GM12878 (cell line): ENCODE measurements around the gene ADAMTS2. TPM values are rescaled to one million over a fixed set of nuclear protein-coding genes. Genes with fewer than 3 reads are reported as not detected.

ENCODE experiments used
- ATAC-seq: fragments of 200-7000 bp; cut with Tn5 transposase; 3 replicates; pipeline ENCODE4 v1.9.1; 2020; ENCODE audit warnings: mild to moderate bottlenecking, moderate library complexity
- BruUV-seq: library from RNA; stranded (reverse); fragments of 400-500 nt; replicated peaks from 2 replicates; lab custom pipeline; 2021; lab: Mats Ljungman, UMichigan
- CTCF ChIA-PET: fragments of 300-600 bp; sonication (Branson Sonifier 250); formaldehyde crosslinking; extraction: SDS; loops from one replicate; lab custom pipeline; 2021; ENCODE audit warnings: inconsistent platforms; lab: Yijun Ruan, JAX
- POLR2A ChIA-PET: fragments of 350-600 bp; formaldehyde crosslinking; extraction: SDS; loops from one replicate; lab custom pipeline; 2021; ENCODE audit warnings: inconsistent platforms; lab: Charles Lee
- RAD21 ChIA-PET: fragments of 300-600 bp; sonication (Branson Sonifier 250); formaldehyde crosslinking; loops from one replicate; lab custom pipeline; 2023; ENCODE audit warnings: antibody characterized with exemption; ENCODE audit not compliant: unreplicated experiment; lab: Charles Lee
- SMC1A ChIA-PET: fragments of 300-600 bp; sonication (Branson Sonifier 250); formaldehyde crosslinking; loops from one replicate; lab custom pipeline; 2023; ENCODE audit not compliant: unreplicated experiment, uncharacterized antibody; lab: Charles Lee
- DNase-seq: peaks from one replicate; pipeline ENCODE4 v3.0.0-alpha.2; 2011; ENCODE audit warnings: low read depth, low spot score
- FAIRE-seq: peaks from 3 replicates; lab custom pipeline; 2011; peaks lifted over from hg19 to GRCh38; lab: Jason Lieb, UNC
- H2AFZ ChIP-seq: 2 replicates; pipeline ENCODE4 v1.6.0; 2011; ENCODE audit warnings: low read depth, low read length, control low read depth; ENCODE audit not compliant: control insufficient read depth
- H3K27ac ChIP-seq: 2 replicates; pipeline ENCODE4 v1.5.1; 2011; ENCODE audit warnings: control low read depth; ENCODE audit not compliant: control insufficient read depth, insufficient read depth
- H3K27me3 ChIP-seq, 2 experiments: replicated peaks in 1 of 2; 2 replicates each; pipeline versions ENCODE4 v1.6.0 to v1.6.1; 2011; ENCODE audit warnings: low read length in 1 of 2; ENCODE audit not compliant: control insufficient read depth in 2 of 2, insufficient read depth in 2 of 2
- H3K36me3 ChIP-seq, 2 experiments: 2 replicates each; pipeline ENCODE4 v1.5.1; 2011; ENCODE audit warnings: low read length in 1 of 2; ENCODE audit not compliant: control insufficient read depth in 2 of 2, insufficient read depth in 2 of 2
- H3K4me1 ChIP-seq: 2 replicates; pipeline ENCODE4 v1.6.1; 2011; ENCODE audit warnings: mild to moderate bottlenecking, low read length, moderate library complexity, mixed read lengths; ENCODE audit not compliant: control insufficient read depth, insufficient read depth
- H3K4me2 ChIP-seq: 2 replicates; pipeline ENCODE4 v1.6.0; 2011; ENCODE audit warnings: control low read depth; ENCODE audit not compliant: control insufficient read depth, insufficient read depth
- H3K4me3 ChIP-seq: fragments of 200-600 bp; sonication (generic); 2 replicates; pipeline ENCODE4 v1.5.1; 2016
- H3K79me2 ChIP-seq: 2 replicates; pipeline ENCODE4 v1.6.0; 2011; ENCODE audit warnings: low read length; ENCODE audit not compliant: control insufficient read depth, insufficient read depth
- H3K9ac ChIP-seq: 2 replicates; pipeline ENCODE4 v1.8.0; 2011; ENCODE audit warnings: low read length, control low read depth, mixed read lengths; ENCODE audit not compliant: control insufficient read depth, insufficient read depth
- H3K9me3 ChIP-seq: replicated peaks from 3 replicates; pipeline ENCODE4 v1.5.1; 2011; ENCODE audit warnings: mild to moderate bottlenecking, low read length; ENCODE audit not compliant: control insufficient read depth, insufficient read depth
- H4K20me1 ChIP-seq: 2 replicates; pipeline ENCODE4 v1.6.0; 2011; ENCODE audit not compliant: control insufficient read depth, insufficient read depth
- LARP7 ChIP-seq: fragments of 450-650 bp; IDR thresholded peaks from 2 replicates; pipeline ENCODE4 v1.6.1; 2017; ENCODE audit warnings: mild to moderate bottlenecking
- NKRF ChIP-seq: fragments of 450-650 bp; conservative IDR thresholded peaks from 2 replicates; pipeline ENCODE4 v1.6.1; 2017; ENCODE audit warnings: mild to moderate bottlenecking, moderate library complexity
- NR2F1 ChIP-seq: fragments of 450-650 bp; conservative IDR thresholded peaks from 2 replicates; pipeline ENCODE4 v1.6.1; 2017; ENCODE audit warnings: mild to moderate bottlenecking
- SMAD1 ChIP-seq: fragments of 450-650 bp; IDR thresholded peaks from 2 replicates; pipeline ENCODE4 v1.6.1; 2018; ENCODE audit warnings: mild to moderate bottlenecking, low read depth; ENCODE audit not compliant: partially characterized antibody
- TCF3 ChIP-seq: IDR thresholded peaks from 2 replicates; pipeline ENCODE4 v1.6.1; 2012; ENCODE audit warnings: low read depth, mild to moderate bottlenecking, low read length, borderline replicate concordance; ENCODE audit not compliant: insufficient read depth
- TCF7 ChIP-seq: IDR thresholded peaks from 2 replicates; pipeline ENCODE4 v1.6.1; 2014; ENCODE audit warnings: antibody characterized with exemption, borderline replicate concordance
- ZNF592 ChIP-seq: fragments of 450-650 bp; IDR thresholded peaks from 2 replicates; pipeline ENCODE4 v1.6.1; 2017; ENCODE audit warnings: mild to moderate bottlenecking, moderate library complexity
- WGBS: methylation state at CpG from one replicate; pipeline ENCODE4 v1.1.6; 2016; ENCODE audit warnings: low lambda C conversion rate; ENCODE audit not compliant: insufficient replicate concordance, insufficient coverage; ENCODE audit errors: missing lambda C conversion rate; 5-methylcytosine and 5-hydroxymethylcytosine counted together
- in situ Hi-C: fragments of 300-500 bp; cut with MboI; formaldehyde crosslinking; loops from 9 replicates; pipeline ENCODE4 v1.14.3; 2018; ENCODE audit warnings: mixed read lengths
- intact Hi-C: fragments of 100-400 bp; cut with micrococcal nuclease; formaldehyde crosslinking; loops from one replicate; pipeline ENCODE4 v1.14.2; 2022; ENCODE audit not compliant: unreplicated experiment
- polyA plus RNA-seq, 11 experiments: library from polyadenylated mRNA; depleted of rRNA in 4 of 11; unstranded in 6 of 11; stranded (reverse) in 5 of 11; fragments of >200 nt; fragmentation: Nextera tagmentation in 4 of 11; fragmentation: Illumina TruSeq in 1 of 11; extraction: Ambion mirVana in 4 of 11; extraction: Trizol in 1 of 11; gene quantifications; 1 replicate in 1 of 11; 2 replicates in 10 of 11; pipeline versions ENCODE4 v1.2.1 to v1.2.3, GENCODE V29; 2011 to 2016; ENCODE audit warnings: inconsistent platforms in 2 of 11, missing spikeins in 2 of 11, low read depth in 1 of 11
- total RNA-seq, 4 experiments: library from RNA; depleted of rRNA in 3 of 4; stranded (reverse); fragments of >200 nt in 3 of 4; fragmentation: Illumina TruSeq in 1 of 4; extraction: Trizol in 1 of 4; gene quantifications; 2 replicates each; pipeline versions ENCODE4 v1.2.1 to v1.2.3, GENCODE V29; 2013 to 2021
- TF ChIP-seq, protein P1 (sequence below): fragments of 450-650 bp; IDR thresholded peaks from 2 replicates; pipeline ENCODE4 v1.6.1; 2016; ENCODE audit warnings: mild to moderate bottlenecking, moderate library complexity, borderline replicate concordance

ADAMTS2 gene
- total and polyA plus RNA-seq, 10 of the 15 experiments (the other 5 are each of a cell fraction or from before 2014, with no cell fraction given), result 0.03 to 0.05 TPM; not detected in 8

GRCh38 chr5:179163236-179164155 lies 181.8 kb downstream of the ADAMTS2 start (continued):
- TF ChIP-seq ZNF592, result no peak
- TF ChIP-seq, all 136 proteins: peak for 0

DNA sequence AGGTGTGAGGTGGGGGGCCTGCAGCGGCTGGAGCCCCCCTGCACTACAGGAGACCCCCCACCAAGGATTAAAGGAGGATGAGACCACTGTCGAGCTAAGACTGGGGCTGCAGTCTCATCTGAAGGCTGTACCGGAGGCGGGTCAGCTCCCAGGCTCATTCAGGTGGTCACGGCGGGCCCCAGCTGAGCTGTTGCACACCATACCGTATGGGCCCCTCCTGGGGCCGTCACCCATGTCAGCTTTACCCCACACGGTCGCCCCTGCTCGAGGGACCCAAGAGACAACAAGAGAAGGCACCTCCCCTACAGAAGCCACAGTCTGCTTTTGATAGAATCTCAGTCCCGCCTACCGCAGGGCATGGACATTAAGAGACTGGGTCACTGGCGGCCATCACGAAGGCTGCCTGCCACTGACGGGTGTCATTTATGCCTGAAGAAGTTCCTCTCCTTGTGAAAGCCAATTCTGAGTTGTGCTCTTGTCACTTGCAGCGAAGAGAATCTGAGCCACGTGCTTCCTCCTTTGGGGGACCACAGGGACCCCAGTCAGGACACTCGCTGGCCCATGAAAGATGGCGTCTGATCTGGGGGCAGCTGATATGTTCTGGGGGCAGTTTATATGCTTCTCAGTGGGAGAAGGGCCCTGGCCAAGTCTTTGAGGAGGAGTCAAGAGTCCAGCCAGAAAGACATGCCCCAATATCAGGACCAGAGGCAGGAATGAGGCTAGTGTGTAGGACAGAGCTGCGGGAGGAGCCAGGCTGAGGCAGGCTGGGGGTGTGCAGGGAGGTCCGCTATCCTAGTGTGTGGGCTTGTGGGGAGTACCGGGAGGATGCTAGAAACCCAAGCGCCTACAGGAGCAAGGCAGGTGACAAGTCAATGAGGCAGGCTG lies 182.7 kb downstream of the ADAMTS2 start:
- intact Hi-C loops (no loop called here), in situ Hi-C loops (no loop called here)
- CTCF ChIA-PET, result no interaction called here
- TF ChIP-seq SMAD1, result no peak
- TF ChIP-seq, protein P1, sequence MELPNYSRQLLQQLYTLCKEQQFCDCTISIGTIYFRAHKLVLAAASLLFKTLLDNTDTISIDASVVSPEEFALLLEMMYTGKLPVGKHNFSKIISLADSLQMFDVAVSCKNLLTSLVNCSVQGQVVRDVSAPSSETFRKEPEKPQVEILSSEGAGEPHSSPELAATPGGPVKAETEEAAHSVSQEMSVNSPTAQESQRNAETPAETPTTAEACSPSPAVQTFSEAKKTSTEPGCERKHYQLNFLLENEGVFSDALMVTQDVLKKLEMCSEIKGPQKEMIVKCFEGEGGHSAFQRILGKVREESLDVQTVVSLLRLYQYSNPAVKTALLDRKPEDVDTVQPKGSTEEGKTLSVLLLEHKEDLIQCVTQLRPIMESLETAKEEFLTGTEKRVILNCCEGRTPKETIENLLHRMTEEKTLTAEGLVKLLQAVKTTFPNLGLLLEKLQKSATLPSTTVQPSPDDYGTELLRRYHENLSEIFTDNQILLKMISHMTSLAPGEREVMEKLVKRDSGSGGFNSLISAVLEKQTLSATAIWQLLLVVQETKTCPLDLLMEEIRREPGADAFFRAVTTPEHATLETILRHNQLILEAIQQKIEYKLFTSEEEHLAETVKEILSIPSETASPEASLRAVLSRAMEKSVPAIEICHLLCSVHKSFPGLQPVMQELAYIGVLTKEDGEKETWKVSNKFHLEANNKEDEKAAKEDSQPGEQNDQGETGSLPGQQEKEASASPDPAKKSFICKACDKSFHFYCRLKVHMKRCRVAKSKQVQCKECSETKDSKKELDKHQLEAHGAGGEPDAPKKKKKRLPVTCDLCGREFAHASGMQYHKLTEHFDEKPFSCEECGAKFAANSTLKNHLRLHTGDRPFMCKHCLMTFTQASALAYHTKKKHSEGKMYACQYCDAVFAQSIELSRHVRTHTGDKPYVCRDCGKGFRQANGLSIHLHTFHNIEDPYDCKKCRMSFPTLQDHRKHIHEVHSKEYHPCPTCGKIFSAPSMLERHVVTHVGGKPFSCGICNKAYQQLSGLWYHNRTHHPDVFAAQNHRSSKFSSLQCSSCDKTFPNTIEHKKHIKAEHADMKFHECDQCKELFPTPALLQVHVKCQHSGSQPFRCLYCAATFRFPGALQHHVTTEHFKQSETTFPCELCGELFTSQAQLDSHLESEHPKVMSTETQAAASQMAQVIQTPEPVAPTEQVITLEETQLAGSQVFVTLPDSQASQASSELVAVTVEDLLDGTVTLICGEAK, result no peak
- no peak for TF ChIP-seq LARP7
- no peak for TF ChIP-seq NKRF
- TF ChIP-seq NR2F1, result no peak
- TF ChIP-seq TCF7, result no peak
- no peak for TF ChIP-seq TCF3

More for the DNA sequence above, 182.7 kb downstream of the ADAMTS2 start:
- H3K79me2 ChIP-seq, result no peaks in the 10 kb centered on the region
- no peaks in the 10 kb centered on the region for H3K36me3 ChIP-seq
- FAIRE-seq (no peak), ATAC-seq (no peak), DNase-seq (no peak)
- no peak overlapping the region for H3K27ac ChIP-seq
- H4K20me1 ChIP-seq, result no peaks in the 10 kb centered on the region
- WGBS, result 31% methylated on average over 22 of the region's 24 CpGs
- POLR2A ChIA-PET, result no interaction called here
- H3K9ac ChIP-seq, result no peak overlapping the region
- H3K27me3 ChIP-seq, result no peaks in the 10 kb centered on the region
- no peaks in the 10 kb centered on the region; the same call in 2 of the 3 replicates for H3K9me3 ChIP-seq
- RAD21 ChIA-PET, result no interaction called here
- no peak overlapping the region for H3K4me3 ChIP-seq
- H2AFZ ChIP-seq, result no peak overlapping the region
- H3K4me1 ChIP-seq, result no peaks in the 10 kb centered on the region
- SMC1A ChIA-PET, result no interaction called here
- H3K4me2 ChIP-seq, result no peak overlapping the region
- no TSS peak for BruUV-seq
